ENCODE data around the gene KLHL21.

- TF ChIP-seq, protein P1, sequence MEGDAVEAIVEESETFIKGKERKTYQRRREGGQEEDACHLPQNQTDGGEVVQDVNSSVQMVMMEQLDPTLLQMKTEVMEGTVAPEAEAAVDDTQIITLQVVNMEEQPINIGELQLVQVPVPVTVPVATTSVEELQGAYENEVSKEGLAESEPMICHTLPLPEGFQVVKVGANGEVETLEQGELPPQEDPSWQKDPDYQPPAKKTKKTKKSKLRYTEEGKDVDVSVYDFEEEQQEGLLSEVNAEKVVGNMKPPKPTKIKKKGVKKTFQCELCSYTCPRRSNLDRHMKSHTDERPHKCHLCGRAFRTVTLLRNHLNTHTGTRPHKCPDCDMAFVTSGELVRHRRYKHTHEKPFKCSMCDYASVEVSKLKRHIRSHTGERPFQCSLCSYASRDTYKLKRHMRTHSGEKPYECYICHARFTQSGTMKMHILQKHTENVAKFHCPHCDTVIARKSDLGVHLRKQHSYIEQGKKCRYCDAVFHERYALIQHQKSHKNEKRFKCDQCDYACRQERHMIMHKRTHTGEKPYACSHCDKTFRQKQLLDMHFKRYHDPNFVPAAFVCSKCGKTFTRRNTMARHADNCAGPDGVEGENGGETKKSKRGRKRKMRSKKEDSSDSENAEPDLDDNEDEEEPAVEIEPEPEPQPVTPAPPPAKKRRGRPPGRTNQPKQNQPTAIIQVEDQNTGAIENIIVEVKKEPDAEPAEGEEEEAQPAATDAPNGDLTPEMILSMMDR (IDR thresholded peaks at IDR 0.05) = no peak
- no peak for TF ChIP-seq POLR2A (IDR thresholded peaks at IDR 0.05)
Measured at GRCh38 chr1:6648556-6648955, 45.9 kb upstream of the KLHL21 start.

All from ovary (tissue), 3 donors.